EL (cell line): ENCODE results near the gene ACER2.
"Not testable (repeated sequence)": the region's sequence is repeated elsewhere in the genome, so short reads cannot be mapped to it uniquely, and the experiment has no call there.

Experiments used
- DNase-seq: peaks from one replicate; pipeline ENCODE4 v3.0.0-alpha.2; 2016

ACER2 gene

DNA sequence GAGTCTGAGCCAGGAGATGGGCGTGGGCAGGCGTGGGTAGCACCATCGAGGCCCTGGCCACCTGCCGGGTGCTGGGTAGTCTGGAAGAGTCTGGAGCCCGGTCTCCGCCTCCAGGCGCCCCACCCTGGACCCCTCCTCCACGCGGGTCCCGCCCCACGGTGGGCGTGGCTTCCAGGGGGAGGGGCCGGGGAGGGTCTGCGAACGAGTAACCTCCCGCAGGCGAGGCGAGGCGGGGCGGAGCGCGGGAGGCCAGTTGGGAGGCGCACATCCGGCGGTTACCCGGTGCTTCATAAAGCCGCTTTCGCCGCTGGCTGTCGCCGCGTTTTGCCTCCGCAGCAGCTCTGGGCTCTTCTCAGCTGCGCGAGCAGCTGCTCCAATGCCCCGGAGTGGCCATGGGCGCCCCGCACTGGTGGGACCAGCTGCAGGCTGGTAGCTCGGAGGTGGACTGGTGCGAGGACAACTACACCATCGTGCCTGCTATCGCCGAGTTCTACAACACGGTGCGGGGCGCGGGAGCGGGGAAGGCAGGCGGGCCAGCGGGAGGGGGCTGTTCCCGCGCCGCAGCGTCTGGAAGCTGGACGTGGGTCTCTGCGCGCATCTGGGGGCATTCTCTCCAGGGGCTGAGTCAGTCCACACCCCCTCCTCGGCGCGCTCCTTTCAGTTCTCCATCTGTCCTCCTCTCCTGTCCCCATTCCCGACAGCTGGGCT, at the start of gene ACER2:
Gene ACER2 (plus strand): TSS at position 317 of the 708 bp plus-strand sequence. CDS start 76 bp downstream, at position 393.
- DNase-seq, result peak; percentile 94

DNA sequence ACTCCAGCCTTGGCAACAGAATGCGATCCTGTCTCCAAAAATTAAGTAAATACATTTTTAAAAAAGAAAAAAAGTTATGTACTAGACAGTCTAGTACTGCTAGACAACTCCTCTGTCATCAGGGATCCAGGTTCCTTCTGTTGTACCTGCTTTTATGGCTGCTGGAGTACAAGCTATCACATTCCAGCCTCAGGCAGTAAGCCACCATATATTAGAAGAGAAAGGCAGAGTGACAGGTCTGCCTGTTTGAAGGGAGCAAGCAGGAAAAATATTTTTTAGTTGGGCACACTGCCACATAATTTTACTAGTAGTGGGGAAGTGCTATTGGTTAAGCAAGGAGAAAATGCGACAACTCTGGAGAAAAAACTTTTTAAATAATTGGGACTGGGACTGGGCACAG, 39.7 kb upstream of the ACER2 start:
- no peak for DNase-seq

DNA sequence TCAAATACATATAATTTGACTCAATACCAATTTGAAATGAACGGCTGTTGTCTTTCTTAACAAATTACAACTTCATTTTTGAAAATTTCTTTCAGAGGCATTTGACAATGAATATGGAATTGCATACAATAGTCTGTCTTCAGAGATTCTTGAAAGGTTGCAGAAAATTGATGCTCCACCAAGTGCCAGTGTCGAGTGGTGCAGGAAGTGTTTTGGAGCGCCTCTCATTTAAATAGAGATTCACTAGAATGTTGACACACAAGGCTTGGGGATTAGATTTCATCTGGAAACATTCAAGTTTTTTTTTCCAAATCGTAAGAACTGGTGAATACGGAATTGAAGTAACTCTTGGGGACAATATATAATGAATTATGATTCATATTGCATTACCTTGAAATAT, 36.9 kb upstream of the ACER2 start:
- no peak for DNase-seq

DNA sequence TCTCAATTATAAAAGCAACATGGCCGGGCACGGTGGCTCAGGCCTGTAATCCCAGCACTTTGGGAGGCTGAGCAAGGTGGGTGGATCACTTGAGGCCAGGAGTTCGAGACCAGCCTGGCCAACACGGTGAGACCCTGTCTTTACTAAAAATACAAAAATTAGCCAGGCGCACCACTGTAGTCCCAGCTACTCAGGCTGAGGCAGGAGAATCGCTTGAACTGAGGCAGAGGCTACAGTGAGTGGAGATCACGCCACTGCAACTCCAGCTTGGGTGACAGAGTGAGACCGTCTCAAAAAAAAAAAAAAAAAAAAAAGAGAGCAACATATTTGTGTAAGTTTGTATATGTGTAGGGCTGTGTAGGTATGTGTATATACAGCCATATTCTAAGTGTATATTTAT, 36.2 kb upstream of the ACER2 start:
- DNase-seq, result no peak

DNA sequence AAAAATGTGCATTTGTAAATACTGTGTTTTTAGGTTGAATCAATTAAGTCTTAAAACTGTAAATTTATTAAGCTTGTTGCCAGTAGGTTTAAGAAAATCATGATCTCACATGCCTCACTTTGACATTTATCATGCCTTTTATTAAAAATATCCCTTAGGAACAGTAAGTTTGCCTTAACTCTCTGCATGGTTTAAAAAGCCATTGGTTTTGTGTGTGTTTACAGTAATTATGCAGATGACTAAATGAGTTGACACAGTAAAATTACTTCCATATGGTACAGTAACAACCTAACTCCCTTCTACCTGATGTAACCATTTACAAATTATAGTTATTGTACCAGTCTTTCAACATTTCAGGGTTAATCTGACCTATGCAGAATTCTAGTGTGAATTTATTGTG, 35.3 kb upstream of the ACER2 start:
- DNase-seq, result no peak

DNA sequence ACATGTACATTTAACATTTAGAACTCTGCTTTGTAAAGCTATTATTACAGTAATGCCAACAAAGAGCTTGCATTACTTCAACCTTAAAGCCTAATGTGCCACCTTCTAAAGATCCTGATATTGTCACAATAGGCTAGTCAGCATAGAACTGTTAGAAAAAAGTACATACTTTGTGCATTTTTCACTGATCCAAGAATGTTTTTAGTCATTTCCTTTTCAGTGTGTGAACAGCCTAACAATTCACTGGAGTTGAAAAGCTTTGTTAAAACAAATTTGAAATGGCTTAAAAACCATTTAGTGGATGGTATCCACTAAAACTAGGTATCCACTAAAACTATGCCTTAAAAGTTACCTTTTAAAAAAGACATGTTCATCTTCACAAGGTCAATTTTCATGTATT, 33.3 kb upstream of the ACER2 start:
- DNase-seq, result peak; percentile 47

DNA sequence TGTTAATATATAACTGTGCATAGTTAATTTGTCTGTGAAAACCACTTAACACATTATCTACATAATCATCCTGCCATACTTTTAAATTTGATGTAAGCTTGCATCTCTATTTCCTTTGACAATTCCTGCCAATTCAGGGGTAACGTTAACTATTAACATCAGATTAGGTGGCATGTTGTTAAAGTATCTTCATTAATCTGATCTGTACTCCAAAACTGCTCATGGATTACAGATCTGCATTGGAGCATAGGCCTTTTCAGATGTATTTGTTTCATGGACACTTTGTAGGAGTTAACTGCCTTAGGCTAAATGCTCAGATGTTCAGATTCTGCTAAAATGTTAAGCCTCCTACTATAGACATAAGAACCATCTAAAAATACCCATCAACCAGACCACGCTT, 31.9 kb upstream of the ACER2 start:
- no peak for DNase-seq

DNA sequence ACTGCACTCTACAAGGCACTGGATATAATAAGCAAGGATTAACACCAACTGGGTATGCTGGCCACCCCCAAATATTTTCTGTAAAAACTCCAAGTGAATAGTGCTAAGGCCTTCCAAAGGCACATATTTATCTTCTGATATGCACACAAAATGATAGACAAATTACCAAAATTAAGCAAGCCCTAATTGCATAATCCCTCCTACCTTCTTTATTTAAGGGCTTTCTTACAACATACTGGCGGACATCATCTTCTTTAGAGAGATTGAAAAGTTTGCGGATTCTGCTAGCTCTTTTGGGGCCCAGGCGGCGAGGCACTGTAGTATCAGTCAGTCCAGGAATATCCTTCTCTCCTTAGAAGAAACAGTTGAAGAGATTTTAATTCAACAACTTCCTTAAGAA, 30.6 kb upstream of the ACER2 start:
- DNase-seq, result no peak

DNA sequence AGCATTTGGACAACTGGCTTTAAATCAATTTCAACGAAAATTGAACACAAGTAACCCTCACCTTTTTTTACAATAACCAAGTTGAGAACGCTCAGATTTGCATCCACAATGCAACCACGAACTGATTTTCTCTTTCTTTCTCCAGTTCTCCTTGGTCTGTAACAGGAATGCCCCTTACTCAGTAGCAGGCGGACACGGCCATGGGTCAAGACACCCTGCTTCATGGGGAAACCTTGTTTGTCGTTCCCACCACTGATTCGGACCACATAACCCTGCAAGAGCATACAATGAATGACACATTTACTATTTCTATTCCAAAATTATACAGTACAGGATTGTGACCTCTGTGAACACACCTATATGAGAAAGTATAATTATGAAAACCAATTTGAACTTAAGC, 30.2 kb upstream of the ACER2 start:
- no peak for DNase-seq

DNA sequence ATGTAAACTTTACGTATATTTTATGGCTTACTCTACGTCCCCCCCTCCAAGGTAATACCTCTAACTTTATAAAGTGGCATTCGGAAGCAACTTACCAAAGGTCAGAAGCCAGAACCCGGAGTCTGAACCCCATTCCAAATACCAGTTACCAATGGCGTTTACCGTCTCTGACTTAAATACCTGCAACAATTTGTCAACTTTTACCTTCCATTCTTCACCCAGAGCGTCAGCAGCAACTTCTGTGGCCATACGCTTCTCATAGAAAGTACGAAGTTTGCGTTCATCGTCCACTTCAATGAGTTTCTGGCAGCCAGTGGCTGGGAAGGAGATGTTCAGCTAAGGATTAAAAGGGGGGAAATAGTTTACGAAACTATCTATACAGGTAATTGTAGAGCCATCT, 29.5 kb upstream of the ACER2 start:
- no peak for DNase-seq

DNA sequence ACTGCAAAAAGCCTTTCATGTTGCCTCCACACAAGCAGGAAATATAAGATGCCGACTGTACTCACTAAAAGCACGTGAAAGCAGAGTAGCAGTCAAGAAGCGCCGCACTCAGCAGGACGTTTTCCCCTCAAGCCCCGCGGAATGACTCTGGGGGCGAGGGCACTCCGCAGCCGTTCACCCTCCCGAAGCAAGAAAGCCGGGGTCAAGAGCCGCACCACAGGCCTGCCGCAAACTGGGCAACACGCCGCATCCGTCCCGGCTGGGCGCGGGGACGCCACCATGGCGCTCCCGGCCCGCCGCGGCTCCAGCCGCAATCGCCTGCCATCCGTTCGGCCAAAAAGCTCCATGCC, 29.1 kb upstream of the ACER2 start:
- DNase-seq, result no peak

DNA sequence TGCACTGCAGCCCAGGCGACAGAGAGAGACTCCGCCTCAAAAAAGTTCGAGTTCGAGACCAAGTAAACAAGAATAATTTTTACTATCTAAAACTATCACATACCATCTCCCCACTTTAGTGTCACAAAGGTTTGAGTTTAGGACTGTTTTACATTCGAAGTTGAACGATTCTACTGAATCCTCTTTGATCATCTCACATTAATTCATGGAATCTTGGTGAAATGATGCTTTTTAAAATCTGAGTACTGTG, 28.1 kb upstream of the ACER2 start:
- DNase-seq, result no peak

DNA sequence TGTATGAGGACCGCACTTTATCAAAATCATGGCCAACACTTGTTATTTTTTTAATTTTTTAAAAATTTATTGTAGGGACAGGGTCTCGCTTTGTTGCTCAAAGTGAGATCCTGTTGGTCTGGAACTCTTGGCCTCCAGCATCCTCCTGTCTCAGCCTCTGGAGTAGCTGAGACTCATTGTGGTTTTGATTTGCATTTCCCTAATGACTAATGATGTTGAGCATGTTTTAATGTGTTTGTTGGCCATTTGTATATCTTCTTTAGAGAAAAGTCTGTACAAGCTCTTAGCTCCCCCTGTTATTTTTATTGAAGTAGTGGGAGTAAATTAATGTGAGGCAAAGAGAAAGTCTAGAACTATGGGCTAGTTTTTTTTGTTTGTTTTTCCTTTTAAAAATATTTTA, 27.2 kb upstream of the ACER2 start:
- no peak for DNase-seq

DNA sequence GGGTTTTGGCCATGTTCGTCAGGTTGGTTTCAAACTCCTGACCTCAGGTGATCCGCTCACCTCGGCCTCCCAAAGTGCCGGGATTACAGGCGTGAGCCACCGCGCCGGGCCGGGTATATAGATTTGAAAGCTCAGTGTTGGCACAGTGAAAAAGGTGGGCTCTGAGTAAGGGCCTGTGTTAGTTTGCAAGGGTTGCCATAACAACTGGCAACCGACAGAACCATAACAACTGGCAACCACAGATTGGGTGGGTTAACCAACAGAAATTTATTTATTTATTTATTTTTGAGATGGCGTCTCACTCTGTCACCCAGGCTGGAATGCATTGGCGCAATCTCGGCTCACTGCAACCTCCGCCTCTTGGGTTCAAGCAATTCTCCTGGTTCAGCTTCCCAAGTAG, 23.6 kb upstream of the ACER2 start:
- not testable (repeated sequence) for DNase-seq

DNA sequence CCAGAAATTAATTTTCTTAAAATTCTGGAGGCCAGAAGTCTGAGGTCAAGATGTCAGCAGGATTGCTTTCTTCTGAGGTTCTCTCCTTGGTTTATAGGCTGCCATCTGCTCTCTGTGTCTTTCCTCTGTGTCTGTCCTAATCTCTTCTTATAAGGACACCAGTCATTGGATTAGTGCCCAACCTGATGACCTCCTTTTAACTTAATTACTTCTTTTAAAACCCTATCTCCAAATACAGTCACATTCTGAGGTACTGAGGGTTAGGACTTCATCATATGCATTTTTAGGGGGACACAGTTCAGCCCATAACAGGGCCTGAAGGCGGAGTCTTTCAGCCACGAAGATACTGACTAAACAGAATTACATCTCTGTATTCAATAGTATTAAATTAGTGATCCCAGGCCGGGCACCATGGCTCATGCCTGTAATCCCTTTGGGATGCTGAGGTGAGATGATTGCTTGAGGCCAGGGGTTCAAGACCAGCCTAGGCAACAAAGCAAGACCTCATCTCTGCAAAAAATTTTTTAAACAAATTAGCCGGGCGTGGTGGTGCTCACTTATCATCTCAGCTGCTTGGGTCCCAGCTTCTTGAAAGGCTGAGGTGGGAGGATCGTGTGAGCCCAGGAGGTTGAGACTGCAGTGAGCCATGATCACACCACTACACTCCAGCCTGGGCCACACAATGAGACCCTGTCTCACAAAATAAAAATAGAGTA, 22.9 kb upstream of the ACER2 start:
- no peak for DNase-seq

DNA sequence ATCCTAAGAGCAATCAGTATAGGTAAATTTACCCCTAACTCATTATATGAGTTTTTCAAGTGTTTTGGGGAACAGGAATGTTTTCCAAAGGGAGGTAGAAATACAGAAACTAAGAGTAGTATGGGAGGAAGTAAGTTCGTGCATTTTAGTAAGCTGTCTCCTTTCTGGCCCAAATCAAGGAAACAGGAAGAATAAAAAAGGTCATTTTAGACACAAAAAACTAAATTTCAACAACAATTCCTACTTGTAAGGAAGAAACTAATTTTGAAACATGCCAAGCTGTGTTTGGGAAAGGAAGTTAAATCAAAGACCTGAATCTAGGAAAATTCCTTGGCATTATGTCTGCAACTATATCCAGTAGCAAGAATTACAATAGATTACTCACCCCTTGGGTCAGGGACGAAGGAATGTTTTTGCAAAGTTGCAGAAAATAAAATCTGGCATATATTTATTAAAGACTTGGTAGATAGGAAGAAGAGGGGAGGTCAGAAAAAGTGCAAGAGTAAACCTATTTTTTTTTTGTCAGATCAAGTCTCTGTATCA, 22.2 kb upstream of the ACER2 start:
- DNase-seq, result no peak

DNA sequence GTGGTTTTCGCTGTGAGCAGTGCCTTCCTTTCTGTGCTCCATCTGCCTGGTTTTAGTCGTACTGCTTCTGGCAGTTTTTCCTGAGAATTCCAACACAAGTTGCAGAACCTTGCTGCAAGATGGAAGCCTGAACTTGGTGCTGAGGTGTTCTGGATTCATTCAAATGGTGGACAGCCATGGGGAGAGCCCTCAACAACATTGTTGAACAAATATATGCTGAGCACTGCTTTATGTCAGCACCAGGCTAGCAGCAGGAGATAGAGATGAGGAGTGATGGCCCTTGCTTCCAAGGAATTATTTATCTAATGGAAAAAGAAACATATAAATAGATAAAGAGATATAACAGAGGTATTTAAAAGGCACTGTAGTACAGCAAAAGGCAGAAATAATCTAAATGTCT, 21.5 kb upstream of the ACER2 start:
- no peak for DNase-seq

DNA sequence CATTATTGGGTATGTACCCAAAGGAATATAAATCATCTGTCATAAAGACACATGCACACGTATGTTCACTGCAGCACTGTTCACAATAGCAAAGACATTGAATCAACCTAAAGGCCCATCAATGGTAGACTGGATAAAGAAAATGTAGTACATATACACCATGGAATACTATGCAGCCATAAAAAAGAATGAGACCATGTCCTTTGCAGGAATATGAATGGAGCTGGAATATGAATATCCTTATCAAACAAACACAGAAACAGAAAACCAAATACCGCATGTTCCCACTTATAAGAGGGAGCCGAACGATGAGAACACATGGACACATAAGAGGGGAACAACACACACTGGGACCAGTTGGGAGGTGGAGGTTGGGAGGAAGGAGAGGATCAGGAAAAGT, 19.3 kb upstream of the ACER2 start:
- not testable (repeated sequence) for DNase-seq

DNA sequence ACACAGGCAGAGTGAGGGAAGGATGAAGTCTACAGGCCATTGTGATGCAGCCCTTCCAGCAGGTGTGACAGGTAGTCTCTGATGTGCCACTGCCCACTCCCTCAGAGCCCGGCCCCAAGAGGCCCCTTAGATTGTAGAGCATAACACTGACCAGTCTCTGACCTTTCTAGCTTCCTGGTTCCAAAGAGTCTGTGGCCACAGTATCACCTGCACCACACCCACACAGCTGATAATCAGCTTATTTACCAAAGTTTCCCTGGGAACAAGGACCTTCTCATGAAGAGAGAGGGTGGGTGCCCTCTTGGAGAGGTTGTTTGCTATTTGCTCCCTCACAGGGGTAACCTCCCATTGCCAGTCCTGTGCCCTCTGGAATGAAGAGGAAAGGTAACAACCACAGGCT, 11.0 kb upstream of the ACER2 start:
- no peak for DNase-seq

DNA sequence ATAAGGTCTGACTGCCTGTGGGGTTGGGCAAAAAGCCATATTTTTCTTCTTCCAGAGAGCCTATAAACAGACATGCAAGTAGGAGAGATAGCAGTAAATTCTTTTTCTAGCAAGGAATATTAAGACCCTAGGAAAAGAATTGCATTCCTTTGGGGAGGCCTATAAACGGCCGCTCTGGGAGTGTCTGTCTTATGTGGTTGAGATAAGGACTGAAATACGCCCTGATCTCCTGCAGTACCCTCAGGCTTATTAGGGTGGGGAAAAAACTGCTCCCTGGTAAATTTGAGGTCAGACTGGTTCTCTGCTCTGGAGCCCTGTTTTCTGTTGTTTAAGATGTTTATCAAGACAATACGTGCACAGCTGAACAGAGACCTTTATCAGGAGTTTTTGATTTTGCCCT, 5.6 kb upstream of the ACER2 start:
- DNase-seq, result not testable (repeated sequence)

DNA sequence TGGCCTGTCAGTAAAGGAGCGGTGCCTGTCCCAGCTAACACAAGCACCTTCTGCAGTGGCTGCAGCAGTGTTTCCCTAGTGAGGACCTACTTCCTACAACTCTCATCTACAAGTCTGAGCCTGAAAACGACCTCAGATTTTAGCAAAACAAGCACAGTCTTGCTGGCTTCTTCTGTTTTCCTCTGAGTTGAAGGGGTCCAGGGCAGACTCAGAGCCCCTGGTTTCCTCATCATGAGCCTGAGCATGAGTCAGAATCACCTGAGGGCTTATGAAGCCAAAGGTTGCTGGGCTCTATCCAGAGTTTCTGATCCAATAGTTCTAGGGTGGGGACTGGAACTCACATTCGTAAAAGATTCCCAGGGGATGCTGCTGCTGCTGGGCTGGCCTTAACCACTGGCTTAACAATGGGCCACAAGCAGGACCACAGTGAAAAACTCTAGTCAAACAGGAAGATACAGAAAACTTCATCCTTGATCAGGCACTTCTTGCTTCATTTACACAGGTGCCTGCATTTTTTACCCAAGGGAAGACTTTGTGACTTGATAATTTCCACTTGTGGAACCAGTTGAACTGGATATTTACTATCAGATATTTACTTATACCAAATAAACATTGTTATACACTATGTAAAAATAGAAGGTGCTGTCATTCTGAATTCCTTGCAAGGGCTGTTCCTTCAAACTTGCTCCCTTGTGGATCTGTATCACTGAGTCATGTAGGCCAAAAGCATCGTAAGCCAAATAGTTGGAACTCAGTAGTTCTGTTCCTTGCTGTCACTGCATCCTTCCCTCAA, 4.3 kb upstream of the ACER2 start:
- DNase-seq, result no peak

DNA sequence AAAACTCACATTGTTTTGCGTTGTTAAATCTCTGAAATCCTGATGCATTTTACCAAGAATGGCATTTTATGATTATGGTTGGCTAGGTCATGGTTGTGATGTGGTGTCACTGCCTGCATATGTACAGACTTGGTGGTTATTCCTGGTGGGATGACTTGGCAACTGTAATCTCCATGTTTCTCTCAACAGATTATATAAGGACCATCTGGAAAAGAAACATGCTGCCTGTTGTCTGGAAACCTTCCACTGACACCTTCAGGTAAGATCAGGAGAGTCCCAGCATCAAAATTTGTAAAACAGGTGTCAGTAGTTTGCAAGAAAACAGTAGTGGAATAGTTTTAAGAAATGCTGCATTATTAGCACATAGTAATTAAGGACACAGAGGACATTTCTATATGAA, 3.0 kb upstream of the ACER2 start:
- no peak for DNase-seq

DNA sequence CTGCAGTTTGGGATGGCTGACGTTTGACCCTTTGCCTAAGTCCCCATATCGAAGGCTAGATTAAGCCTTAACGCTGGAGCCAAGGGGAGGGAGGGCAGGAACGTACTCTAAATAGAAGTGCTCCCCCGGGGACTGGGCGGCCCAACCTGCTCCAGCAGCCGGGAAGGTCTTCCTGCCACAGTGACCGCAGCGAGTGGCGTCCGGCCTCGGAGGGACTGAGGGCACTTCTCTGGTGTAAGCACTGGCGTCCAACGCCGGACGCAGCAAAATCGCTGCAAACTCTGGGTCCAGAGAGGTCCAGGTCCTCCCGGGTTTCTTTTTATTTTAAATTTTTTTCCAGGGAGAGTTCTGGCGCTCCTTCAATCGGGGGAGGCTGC, 505 bp upstream of the ACER2 start:
- no peak for DNase-seq
